ENCODE results near the gene POC1A.

GRCh38 chr3:52083556-52084087 is 70.6 kb downstream of the POC1A start:
- TF ChIP-seq CTCF (conservative IDR thresholded peaks at IDR 0.05) (no peak), EZH2 (IDR thresholded peaks at IDR 0.05; ENCODE audit: low read depth) (no peak)

Measured in PC-9 (cell line).